HUDEP-2 (cell line): Measurements from ENCODE around the gene STYX.
A peak's percentile ranks its signal among the peaks of the same experiment; 100 is the strongest.

Experiments used
- DNase-seq, 76 experiments: peaks; one replicate each; lab custom pipeline; 2025; ENCODE audit not compliant: unreplicated experiment in 76 of 76; lab: John Stamatoyannopoulos, UW

STYX gene, protein sequence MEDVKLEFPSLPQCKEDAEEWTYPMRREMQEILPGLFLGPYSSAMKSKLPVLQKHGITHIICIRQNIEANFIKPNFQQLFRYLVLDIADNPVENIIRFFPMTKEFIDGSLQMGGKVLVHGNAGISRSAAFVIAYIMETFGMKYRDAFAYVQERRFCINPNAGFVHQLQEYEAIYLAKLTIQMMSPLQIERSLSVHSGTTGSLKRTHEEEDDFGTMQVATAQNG

DNA sequence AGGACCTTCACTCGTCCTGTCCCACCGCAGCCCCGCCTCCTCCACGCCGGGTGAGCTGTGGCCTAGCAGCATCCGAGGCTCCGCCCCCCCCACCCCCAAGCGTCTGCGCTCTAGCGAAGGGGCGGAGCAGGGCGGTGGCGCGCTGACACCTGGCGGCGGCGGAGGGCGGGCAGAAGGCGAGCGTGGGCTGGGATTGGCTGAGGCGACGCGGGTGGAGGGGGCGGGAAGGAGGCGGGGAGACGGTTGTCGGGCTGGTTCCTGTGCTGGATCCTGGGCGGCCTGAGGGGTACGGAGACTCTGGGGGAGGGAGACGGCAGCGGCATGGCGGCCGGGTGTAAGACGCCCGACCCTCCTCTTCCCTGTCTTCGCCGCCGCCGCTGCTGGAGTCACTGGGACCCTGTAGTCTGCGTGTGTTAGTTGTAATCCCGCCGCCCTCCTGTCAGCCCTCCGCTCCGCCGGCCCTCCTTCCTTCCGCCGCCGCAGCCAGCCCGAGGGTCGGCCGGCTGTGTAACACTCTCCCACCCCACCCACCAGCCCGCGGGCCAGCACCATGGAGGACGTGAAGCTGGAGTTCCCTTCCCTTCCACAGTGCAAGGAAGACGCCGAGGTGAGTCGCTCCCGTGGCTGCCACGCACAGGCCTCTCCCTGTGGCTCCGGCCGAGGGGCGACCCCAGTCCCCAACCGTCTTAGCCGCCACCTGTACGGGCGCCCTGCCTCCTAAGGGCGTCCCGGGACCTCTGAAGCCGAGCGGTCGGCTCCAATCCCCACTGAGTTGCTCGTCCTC is at the start of gene STYX:
Gene STYX, plus strand, starts transcription at position 242 of the 784 bp plus-strand sequence. Its CDS starts 309 bp downstream, at position 551.
- DNase-seq = peak in 75 of 76 experiments; percentile 48 to 99 (median 98)

DNA sequence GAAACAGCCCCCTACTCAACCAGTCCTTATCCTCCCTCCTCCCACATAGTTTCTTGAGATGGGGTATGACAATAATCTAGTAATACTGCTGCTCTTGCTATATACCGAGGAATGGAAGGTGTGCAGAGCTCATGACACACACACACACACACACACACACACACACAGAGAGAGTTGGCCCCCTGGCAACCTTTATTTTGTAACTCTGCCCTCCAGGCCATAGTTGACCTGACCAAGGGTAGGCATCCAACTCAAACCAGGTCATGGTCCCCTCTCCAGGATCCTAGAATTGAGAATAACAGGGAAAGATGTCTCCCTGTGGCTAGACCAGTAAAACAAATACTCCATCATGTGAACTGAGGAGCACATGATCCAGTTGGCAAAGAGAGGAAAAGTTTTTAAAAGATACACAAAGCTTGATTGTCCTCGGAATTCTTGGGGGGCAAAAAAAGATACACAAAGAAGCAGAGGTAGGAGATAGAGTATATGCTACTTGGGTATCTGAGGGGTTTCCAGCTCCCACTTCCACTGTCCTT is 45.9 kb upstream of the STYX start:
- DNase-seq = no peak

DNA sequence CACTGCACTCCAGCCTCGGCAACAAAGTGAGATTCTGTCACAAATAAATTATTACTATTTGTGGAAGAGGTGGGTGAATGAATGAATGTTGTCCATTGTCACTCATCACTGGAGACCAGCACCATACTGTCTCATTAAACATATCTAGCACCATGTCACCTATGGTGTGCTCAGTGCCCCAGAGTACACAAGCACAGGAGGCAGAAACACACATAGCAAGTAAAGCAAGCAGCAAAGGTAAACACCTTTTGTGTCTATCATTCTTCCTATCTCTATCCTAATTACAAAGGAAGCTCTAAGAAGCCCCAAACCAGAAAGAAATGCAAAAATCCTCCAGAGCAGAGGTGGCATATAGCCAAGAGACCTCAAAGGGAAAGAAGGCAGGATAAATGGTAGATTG is 43.8 kb upstream of the STYX start:
- no peak for DNase-seq

DNA sequence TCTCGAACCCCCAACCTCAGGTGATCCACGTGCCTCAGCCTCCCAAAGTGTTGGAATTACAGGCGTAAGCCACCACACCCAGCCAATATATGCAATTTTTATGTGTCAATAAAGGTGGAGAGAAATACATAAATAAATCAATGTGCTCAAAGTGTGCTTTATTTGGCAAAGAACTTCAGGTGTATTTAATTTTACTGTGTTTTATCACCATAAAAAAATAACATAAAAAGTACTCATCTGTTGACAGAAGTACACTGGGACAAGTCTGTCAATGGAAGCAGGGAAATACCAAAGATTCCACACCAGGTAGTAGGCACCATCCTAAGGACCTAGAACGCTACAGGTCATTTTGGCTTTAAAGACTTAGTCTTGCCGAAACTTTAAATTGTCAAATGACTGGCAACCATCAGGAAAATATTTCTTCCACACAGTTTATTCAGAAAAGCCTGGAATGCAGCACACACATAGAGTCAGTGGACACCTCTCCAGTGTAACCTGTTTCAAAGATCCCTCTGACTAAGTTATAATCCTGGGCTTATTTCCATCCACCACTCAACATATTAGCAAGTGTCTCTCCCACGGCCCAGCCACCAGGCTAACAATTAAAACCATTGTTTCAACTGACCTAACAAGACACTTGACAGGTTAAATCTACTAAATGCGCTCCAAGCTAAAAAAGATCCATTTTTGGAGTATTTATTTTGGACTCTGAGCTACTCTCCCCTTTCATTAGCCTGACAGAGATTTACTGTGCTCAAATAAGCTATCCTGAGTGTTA is 38.8 kb upstream of the STYX start:
- no peak for DNase-seq

DNA sequence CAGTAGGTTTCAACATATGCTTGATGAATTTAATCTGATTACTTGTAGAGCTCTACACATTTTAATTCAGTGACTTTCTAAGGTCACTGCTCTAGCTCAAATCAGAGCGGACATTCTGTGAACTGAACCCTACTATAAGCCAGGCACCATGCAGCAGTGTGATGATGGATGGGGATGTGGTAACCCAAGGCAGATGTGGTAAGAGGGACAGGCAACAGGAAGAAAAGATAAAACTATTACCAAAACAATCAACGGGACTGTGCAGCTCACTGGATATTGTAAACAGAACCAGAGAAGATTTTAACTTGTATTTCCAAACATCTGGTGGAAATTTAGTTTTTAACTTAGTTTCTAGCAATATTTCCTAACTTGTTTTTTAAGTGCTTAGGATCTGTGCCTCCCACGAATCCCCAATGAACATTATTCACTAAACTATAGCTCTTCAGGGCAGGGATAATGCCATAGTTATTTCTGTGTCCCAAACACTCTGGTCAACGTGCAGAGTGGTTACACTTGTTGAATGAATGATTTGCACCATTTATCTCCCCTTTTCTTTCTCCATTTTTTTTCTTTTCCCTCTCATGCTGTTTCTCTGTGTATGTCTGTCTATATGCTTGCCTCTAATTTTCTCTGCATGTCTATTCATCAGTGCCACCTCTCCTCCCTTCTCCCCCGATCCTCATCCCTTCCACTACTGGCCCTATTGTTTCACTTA is 37.6 kb upstream of the STYX start:
- DNase-seq = no peak

DNA sequence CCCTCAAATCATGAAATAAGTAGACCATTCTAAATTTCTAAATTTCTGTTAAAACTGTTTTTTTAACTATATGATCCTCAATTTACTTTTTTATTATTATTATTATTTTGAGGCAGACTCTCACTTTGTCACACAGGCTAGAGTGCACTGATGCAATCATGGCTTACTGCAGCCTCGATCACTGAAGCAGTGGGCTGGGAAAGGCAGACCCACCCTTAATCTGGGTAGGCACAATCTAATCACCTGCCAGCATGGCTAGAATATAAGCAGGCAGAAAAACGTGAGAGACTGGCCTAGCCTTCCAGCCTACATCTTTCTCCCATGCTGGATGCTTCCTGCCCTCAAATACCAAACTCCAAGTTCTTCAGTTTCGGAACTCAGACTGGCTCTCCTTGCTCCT is 36.9 kb upstream of the STYX start:
- DNase-seq = peak in 10 of 76 experiments; percentile 3 to 23 (median 11)

DNA sequence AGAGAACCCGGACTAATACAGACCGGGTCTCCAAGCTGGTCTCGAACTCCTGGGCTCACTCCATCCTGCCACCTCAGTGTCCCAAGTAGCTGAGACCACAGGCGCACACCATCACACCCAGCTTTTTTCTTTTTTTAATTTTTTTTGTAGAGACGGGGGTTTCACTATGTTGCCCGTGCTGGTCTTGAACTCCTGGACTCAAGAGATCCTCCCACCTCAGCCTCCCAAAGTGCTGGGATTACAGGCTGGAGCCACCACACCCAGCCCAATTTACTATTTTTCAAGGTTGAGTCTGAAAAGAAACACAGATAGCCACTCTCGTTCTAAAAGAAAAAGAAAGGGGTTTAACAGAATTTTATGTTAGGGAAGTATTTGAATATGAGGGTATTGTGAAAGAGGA is 36.4 kb upstream of the STYX start:
- DNase-seq = no peak

DNA sequence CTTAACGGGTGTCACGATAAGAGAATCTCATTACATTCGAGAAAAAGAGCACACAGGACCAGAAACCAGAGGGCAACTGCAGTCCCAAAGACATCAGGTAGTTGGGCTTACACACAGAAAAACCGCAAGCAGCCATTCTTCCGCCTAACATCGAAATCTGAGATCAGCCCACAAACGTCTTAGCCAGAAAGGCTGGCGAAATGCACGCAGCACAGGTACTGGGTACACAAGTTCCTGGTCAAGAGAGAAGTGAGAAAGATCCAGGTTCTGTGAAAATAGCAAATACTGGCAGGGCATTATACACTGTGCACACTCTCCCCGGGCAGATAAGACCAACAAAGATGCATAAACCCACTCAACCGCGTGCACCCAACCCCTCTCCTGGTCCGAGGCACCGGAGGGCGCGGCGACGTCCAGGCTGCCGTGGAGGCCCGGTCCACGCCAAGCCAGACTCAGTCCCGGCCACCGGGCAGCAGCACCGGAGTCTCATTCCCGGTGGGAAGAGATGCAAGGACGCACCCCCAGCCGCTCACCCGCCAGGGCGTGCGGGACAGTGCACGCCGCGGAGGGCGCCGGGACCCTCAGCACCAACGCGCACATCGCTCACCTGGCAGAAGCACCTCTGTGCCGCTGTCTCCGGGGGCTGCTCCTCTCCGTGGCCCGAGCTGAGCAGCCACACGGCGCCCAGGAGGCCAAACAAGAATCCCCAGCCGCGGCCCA is 35.0 kb upstream of the STYX start:
- DNase-seq = peak in 51 of 76 experiments; percentile 5 to 58 (median 23)

DNA sequence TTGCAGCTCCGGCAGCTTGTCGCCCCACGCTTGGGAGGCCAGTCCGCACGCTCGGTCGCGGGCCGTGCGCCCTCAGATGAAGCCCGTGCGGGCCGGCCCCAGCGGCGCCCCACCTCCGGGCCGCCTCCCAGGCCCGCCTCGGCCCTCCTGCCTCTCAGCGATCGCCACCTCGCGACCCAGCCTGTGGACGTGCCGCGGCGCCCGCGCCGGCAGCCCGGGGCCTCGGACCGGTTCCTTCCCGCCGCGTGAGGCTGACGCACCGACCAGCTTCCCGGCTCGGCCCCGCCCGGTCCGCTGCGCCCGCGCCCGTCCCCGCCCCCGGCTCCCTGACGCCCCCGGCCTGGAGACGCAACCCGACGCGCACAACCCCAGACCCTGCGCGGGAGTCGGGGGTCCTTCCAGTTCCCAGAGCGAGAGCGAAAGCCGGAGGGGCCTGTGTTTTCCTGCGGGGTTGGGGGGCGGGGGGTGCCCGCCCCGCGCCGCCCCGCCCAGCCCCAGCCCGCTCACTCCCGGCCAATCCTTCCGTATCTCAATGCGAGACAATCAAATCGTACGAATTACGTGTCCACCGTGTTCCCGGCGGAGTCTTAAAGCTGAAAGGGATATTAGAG is 34.4 kb upstream of the STYX start, which contains the start of gene ERO1A:
Gene ERO1A, minus strand, starts transcription at position 78 of the 611 bp plus-strand sequence. Its CDS starts 77 bp downstream, at position 1.
- DNase-seq = peak in 64 of 76 experiments; percentile 5 to 78 (median 46)

DNA sequence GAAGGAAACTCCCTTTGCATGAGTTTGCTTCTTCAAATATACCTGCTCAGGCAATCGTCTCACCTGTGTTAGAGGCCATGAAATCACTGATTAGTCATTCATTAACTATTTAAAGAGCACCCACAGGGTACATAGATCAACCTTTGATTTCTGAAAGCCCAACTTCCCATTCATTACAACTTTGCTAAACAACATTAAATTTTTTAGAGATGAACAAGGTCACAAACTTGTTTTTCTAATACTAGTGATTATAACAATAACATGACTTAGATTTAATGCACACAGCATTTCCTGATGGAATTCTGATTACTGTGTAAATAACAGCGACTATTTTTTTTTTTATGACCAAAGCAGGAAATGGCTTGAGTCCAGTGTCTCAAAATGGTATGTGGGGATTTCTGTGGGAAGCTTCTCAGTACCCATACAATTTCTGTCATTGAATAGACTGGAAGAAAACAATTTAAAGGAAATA is 29.2 kb upstream of the STYX start:
- DNase-seq = no peak

DNA sequence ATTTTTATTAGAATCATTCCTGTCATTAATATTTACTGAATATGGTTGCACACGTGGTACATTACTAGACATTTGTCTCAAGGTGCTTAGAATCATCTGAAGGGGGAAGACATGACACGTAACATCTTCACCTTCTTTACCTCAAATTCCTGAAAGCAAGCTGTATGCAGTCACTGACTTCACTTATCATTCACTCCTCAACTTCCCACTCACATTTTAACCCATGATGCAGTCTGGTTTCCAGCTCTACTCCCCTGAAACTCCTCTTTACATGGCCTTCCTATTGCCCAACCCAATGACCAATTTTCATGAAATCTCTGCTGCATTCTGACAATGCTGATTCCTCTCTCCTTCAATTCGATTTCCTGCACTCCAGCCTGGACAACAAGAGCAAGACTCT is 28.7 kb upstream of the STYX start:
- DNase-seq = no peak

DNA sequence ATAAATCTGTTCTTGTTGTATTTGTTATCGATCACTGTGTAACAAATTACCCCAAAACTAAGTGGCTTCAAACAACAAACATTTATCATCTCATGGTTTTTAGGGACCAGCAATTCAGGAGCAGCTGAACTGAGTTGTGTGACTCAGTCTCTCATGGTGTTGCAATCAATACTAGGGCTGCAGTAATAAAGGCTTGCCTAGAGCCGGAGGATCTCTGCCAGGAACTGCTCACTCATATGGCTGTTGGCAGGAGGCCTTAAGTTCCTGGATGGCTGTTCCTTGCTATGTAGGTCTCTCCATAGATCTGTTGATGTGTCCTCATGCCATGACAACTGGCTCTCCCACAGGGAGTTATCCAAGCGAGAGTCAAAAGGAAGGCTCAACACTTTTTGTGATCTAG is 26.7 kb upstream of the STYX start:
- no peak for DNase-seq

DNA sequence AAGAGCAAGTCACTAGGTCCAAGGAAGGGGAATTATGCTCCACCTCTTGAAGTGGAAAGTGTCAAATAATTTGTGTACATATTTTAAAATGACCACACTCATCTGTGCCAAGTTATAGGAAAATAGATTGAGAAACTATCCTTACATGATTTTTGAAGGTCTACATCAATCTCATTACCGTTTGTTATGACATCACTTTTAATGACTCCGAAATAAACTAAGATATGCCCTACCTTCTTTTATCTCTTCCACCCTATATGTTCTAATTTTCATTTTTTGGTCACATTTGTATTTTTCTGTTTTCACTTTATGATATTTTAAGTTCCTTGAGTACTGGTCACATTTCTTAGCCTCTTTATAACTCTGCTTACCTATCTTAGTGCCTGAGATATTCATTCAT is 26.3 kb upstream of the STYX start:
- no peak for DNase-seq

DNA sequence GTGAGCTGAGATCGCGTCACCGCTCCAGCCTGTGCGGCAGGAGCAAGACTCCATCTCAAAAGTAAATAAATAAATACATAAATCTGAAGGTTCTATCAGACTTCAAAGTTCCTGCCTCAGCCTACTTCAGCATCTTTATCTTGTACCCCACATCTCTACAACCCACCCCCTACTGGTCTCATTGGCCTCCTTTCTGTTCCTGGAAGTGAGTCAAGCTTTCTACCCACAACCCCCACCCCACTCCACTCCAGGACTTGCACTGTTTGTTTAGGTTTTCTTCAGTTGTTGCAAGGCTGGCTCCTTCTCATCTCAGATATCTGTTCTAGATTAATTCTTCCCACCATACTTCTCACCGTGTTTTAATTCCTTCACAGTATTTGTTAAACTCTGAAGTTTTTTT is 23.7 kb upstream of the STYX start:
- peak in 52 of 76 experiments; percentile 2 to 75 (median 32) for DNase-seq

DNA sequence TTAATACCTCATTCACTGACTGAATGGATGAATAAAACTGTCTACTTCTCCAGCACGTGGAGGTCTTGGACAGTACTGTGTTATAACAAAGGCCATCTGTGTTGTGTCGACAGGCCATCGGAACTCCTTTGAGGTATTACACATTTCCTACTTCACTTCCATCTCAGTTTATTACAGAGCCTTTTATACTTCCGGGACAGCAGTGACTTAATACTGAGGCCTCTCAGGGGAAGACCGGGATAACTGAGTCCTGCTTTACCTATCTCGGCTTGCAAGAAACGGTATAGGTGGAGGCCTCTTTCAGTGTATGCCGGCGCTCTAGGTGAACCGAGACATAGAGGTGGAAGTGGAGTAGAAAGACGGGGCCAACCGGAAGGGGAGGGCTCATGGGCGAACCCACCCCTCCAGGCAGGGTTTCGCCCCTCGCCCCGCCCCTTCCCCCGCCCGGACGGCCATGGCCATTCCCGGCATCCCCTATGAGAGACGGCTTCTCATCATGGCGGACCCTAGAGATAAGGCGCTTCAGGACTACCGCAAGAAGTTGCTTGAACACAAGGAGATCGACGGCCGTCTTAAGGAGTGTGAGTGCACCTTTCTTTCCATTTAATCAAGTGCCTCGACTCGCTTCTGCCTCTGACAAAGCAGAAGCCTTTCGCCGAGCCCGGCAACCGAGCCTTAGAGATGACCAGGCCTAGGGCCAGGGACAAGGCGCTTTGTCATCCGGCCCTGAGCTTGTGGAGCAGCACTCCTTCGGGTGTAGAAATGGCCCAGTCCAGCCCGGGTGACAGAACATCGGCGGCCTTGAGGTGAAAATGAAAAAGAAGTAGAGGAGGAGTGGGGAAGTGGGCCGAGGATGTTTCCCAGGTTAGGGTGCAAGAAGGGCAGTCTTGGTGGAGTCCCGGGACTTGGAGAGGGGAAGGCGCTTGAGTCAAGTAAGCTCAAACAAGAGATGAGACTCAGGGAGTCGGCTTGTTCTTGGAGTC is 23.0 kb upstream of the STYX start, which contains the start of gene PSMC6:
Gene PSMC6, plus strand, starts transcription at position 477 of the 983 bp plus-strand sequence. Its CDS starts 20 bp downstream, at position 497.
- peak in 75 of 76 experiments; percentile 36 to 95 (median 87) for DNase-seq

DNA sequence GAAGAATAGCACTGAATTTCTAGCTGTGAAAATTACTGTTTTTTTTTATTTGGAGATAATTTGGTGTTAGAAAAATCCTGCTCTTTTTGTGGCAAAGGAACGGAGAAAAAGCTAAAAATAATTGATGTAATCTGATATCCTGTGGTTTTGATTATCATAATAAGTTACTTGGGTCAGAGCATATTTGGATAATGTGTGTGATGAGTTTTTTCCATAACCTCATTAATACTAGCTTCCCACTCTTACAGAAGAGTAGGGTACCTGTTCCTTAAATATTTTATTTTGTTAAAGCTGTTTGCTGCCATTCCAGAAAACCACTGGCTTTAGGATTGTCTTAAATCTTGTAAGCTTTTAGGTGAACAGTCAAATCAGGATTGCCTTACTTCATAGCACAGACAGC is 18.3 kb upstream of the STYX start:
- DNase-seq = no peak

DNA sequence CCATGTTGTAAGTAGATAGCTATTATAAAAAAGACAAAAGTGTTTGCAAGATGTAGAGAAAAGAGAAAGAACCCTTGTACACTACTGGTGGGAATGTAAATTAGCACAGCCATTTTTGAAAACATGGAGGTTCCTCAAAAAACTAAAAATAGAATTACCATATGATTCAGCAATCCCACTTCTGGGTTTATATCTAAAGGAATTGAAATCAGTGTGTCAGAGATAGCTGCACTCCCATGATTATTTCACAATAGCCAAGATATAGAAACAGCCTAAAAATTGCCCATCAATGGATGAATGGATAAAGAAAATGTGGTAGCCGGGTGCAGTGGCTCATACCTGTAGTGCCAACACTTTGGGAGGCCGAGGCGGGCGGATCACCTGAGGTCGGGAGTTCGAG is 13.8 kb upstream of the STYX start:
- no peak for DNase-seq
